Stomach (tissue), 4 donors: ENCODE results near the gene WDR49.

ENCODE experiments used
- CTCF ChIP-seq, 7 experiments: fragments of 450-650 bp in 4 of 7; fragments of 200-600 bp in 3 of 7; sonication (generic) in 3 of 7; IDR thresholded peaks; one replicate each; pipeline ENCODE4 v1.5.1; 2016 to 2019; ENCODE audit warnings: antibody characterized with exemption in 7 of 7, control low read depth in 2 of 7, mild to moderate bottlenecking in 1 of 7
- EP300 ChIP-seq: sonication (generic); formaldehyde crosslinking; IDR thresholded peaks from one replicate; pipeline ENCODE4 v1.6.1; 2017; ENCODE audit warnings: antibody characterized with exemption
- POLR2A ChIP-seq, 4 donors: fragments of 450-650 bp; IDR thresholded peaks; one replicate each; pipeline ENCODE4 v1.6.1; 2016; ENCODE audit warnings: antibody characterized with exemption in 4 of 4, control low read depth in 2 of 4, mild to moderate bottlenecking in 1 of 4, moderate library complexity in 1 of 4
- POLR2AphosphoS5 ChIP-seq, 3 donors: sonication (generic); formaldehyde crosslinking; IDR thresholded peaks; one replicate each; pipeline ENCODE4 v1.6.1; 2016; ENCODE audit warnings: antibody characterized with exemption in 3 of 3

GRCh38 chr3:167451282-167451681 lies 202.5 kb downstream of the WDR49 start:
- no peak for TF ChIP-seq POLR2A (IDR thresholded peaks at IDR 0.05)
- TF ChIP-seq CTCF (IDR thresholded peaks at IDR 0.05) = no peak
- no peak for TF ChIP-seq POLR2AphosphoS5 (IDR thresholded peaks at IDR 0.05)
- TF ChIP-seq EP300 = no peak
